SKM-1 treated with dmso at 0.1 percent for 144 hours (cell line): ENCODE data around the gene CCPG1.

ENCODE experiments used
- DNase-seq: peaks from one replicate; lab custom pipeline; 2025; ENCODE audit not compliant: unreplicated experiment; lab: John Stamatoyannopoulos, UW

CCPG1 gene

GRCh38 chr15:55383687-55384086 lies 24.5 kb downstream of the CCPG1 start:
- DNase-seq = no peak

- DNase-seq = no peak
Measured at GRCh38 chr15:55381595-55381994, 26.6 kb downstream of the CCPG1 start.

- no peak for DNase-seq
Measured at GRCh38 chr15:55379095-55379494, 29.1 kb downstream of the CCPG1 start.

GRCh38 chr15:55372701-55373440 lies 35.3 kb downstream of the CCPG1 start:
- DNase-seq = no peak

- DNase-seq = no peak
Measured at GRCh38 chr15:55366981-55367380, 41.2 kb downstream of the CCPG1 start.

- DNase-seq = no peak
Measured at GRCh38 chr15:55362641-55363040, 45.5 kb downstream of the CCPG1 start.

GRCh38 chr15:55361048-55361447 lies 47.1 kb downstream of the CCPG1 start:
- no peak for DNase-seq

- no peak for DNase-seq
Measured at GRCh38 chr15:55360256-55360655, 47.9 kb downstream of the CCPG1 start.

GRCh38 chr15:55358471-55358870 lies 49.7 kb downstream of the CCPG1 start:
- DNase-seq = no peak

GRCh38 chr15:55357774-55358173 lies 50.4 kb downstream of the CCPG1 start:
- no peak for DNase-seq

- no peak for DNase-seq
Measured at GRCh38 chr15:55356985-55357585, 51.1 kb downstream of the CCPG1 start.

GRCh38 chr15:55353025-55353424 lies 55.1 kb downstream of the CCPG1 start:
- no peak for DNase-seq

GRCh38 chr15:55349282-55349681 lies 58.9 kb downstream of the CCPG1 start:
- DNase-seq = no peak

- no peak for DNase-seq
Measured at GRCh38 chr15:55348281-55348778, 59.8 kb downstream of the CCPG1 start.

GRCh38 chr15:55344206-55344605 lies 64.0 kb downstream of the CCPG1 start:
- no peak for DNase-seq

GRCh38 chr15:55343168-55343567 lies 65.0 kb downstream of the CCPG1 start:
- DNase-seq = no peak

GRCh38 chr15:55337160-55337559 lies 71.0 kb downstream of the CCPG1 start:
- DNase-seq = no peak

- no peak for DNase-seq
Measured at GRCh38 chr15:55334997-55335396, 73.2 kb downstream of the CCPG1 start.

GRCh38 chr15:55334371-55334770 lies 73.8 kb downstream of the CCPG1 start:
- DNase-seq = no peak

- peak; percentile 58 for DNase-seq
Measured at GRCh38 chr15:55327387-55327786, 80.8 kb downstream of the CCPG1 start.

- peak; percentile 47 for DNase-seq
Measured at GRCh38 chr15:55322467-55322866, 85.7 kb downstream of the CCPG1 start.

- no peak for DNase-seq
Measured at GRCh38 chr15:55320963-55321362, 87.2 kb downstream of the CCPG1 start.

GRCh38 chr15:55320238-55320550 lies 88.0 kb downstream of the CCPG1 start:
- no peak for DNase-seq
